GM12872 (cell line): Measurements from ENCODE around the gene CCDC127.

Source experiments
- CTCF ChIP-seq: IDR thresholded peaks from 3 replicates; pipeline ENCODE4 v1.5.1; 2011; ENCODE audit warnings: low read depth, mild to moderate bottlenecking, low read length, moderate library complexity; ENCODE audit not compliant: insufficient read depth

CCDC127 gene

GRCh38 chr5:157126-157715 is 60.7 kb downstream of the CCDC127 start:
- no peak for TF ChIP-seq CTCF

- no peak for TF ChIP-seq CTCF
These were observed 61.4 kb downstream of the CCDC127 start for GRCh38 chr5:156411-157072.

DNA sequence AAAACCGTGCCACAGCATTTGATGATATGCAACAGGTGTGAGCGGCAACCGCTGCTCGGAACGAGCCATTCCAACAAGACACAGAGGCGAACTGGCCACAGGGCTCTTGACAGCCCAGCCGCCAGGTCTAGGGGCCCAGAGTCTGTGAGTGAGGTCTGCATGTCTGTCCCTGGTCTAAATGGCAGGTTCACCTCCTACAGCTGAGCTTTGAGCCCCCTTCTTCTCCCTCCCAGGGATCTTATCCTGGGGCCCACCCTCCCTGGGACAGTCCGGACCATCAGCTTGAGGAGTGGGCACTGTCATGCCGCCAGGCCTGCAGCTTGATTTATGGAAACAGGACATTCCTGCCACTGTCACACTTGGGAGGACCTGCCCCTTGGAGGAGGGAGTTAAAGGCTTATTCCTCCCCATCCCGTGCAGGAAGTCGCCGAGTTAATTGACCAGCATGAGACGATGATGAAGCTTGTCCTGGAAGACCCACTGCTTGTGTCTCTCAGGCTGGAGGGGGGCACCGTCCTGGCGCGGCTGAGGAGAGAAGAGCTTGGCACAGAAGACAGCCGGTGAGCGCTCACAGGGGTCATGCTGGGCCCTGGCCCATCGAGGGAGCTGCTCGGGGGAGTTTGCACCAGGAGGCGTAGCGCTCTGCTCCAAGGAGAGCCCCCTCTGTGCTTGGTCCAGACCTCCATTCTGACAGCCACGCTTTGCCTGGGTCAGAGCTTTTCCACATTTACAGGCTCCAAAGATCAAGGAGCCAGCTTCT is 62.1 kb downstream of the CCDC127 start:
- no peak for TF ChIP-seq CTCF

DNA sequence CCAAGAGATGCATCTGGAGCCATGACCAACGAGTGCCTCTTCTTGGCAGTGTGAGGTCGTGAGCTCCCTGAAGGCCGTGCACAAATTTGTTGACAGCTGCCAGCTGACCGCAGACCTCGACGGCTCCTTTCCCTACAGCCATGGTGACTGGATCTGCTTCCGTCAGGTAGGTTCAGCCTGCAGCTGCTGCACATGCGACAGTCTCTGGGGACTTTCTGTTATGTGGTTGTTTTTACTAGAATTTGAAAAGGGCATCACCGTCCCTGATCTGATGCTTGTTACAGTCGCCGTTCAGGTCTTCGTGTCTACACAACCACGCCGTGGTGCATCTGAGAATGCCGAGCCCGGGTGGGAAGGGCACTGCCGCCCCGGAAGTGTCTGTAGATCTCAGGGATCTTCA is 63.1 kb downstream of the CCDC127 start:
- TF ChIP-seq CTCF, result no peak

DNA sequence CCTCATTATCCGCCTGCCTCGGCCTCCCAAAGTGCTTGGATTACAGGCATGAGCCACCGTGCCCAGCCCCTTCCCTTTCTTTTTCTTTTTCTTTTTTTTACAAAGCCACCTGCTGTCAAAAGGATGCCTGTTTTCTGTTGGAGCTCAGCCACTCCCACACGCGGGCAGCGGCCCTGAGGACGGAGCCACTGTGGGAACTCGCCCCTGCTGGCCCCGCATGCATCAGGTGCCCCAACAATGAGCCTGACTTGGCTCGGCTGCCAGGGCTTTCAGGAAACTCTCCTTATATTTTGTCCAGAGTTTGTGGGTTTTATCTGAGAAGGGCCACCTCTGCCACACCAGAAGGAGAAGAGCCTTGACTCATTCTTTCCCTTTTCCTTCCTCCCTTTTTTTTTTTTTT is 63.7 kb downstream of the CCDC127 start:
- TF ChIP-seq CTCF, result no peak

GRCh38 chr5:153256-153655 is 64.7 kb downstream of the CCDC127 start:
- TF ChIP-seq CTCF, result no peak

- TF ChIP-seq CTCF, result no peak
These were observed 65.9 kb downstream of the CCDC127 start for GRCh38 chr5:152077-152476.
